K562 (cell line): ENCODE data around the gene CACNA1S. TPM values are rescaled to one million over a fixed set of nuclear protein-coding genes. Genes with fewer than 3 reads are reported as not detected.

ENCODE experiments used
- ATAC-seq: fragments of 200-7000 bp; cut with Tn5 transposase; 3 replicates; pipeline ENCODE4 v1.9.1; 2020; ENCODE audit warnings: moderate library complexity
- BruUV-seq: library from RNA; stranded (reverse); fragments of 400-500 nt; replicated peaks from 2 replicates; lab custom pipeline; 2021; lab: Mats Ljungman, UMichigan
- CTCF ChIA-PET: fragments of 300-600 bp; formaldehyde crosslinking; extraction: SDS; loops from one replicate; lab custom pipeline; 2021; ENCODE audit warnings: low intra/inter-chr PET ratio; lab: Yijun Ruan, JAX
- POLR2A ChIA-PET: fragments of 300-600, 350-650 bp; sonication (Branson Sonifier 250); formaldehyde crosslinking; extraction: SDS; loops from one replicate; lab custom pipeline; 2021; ENCODE audit warnings: antibody characterized with exemption, inconsistent platforms; lab: Yijun Ruan, JAX
- DNase-seq, 4 experiments: peaks; one replicate each; pipeline versions ENCODE4 v3.0.0 to v3.0.0-alpha.2; 2011 to 2018; ENCODE audit warnings: low spot score in 3 of 4, mixed read lengths in 3 of 4; ENCODE audit errors: extremely low read depth in 1 of 4
- FAIRE-seq: peaks from 2 replicates; lab custom pipeline; 2011; peaks lifted over from hg19 to GRCh38; lab: Jason Lieb, UNC
- H2AFZ ChIP-seq: 2 replicates; pipeline ENCODE4 v1.6.0; 2011; ENCODE audit warnings: low read depth, low read length, control low read depth, inconsistent platforms
- H3K27ac ChIP-seq: fragments of 200-600 bp; 3 replicates; pipeline ENCODE4 v1.8.0; 2011; ENCODE audit warnings: low read depth, mild to moderate bottlenecking, control low read depth, inconsistent platforms, low read length, moderate library complexity, mixed read lengths; ENCODE audit errors: extremely low read depth
- H3K27me3 ChIP-seq, 2 experiments: fragments of 300-600 bp in 1 of 2; 2 replicates in 1 of 2; 3 replicates in 1 of 2; pipeline versions ENCODE4 v1.6.0 to v1.8.0; 2011; ENCODE audit warnings: inconsistent platforms in 2 of 2, low read length in 2 of 2, mild to moderate bottlenecking in 1 of 2, mixed read lengths in 1 of 2, moderate library complexity in 1 of 2; ENCODE audit not compliant: control insufficient read depth in 2 of 2, insufficient read depth in 2 of 2
- H3K36me3 ChIP-seq: fragments of 300-600 bp; 3 replicates; pipeline ENCODE4 v1.8.0; 2011; ENCODE audit warnings: mild to moderate bottlenecking, low read length, inconsistent platforms; ENCODE audit not compliant: control insufficient read depth, insufficient read depth
- H3K4me1 ChIP-seq, 2 experiments: fragments of 200-600 bp in 1 of 2; replicated peaks in 1 of 2; 2 replicates in 1 of 2; 3 replicates in 1 of 2; pipeline versions ENCODE4 v1.5.1 to v1.8.0; 2011; ENCODE audit warnings: inconsistent platforms in 2 of 2, low read length in 2 of 2, mild to moderate bottlenecking in 1 of 2, mixed read lengths in 1 of 2, moderate library complexity in 1 of 2; ENCODE audit not compliant: control insufficient read depth in 2 of 2, insufficient read depth in 2 of 2
- H3K4me2 ChIP-seq: 2 replicates; pipeline ENCODE4 v1.6.1; 2011; ENCODE audit warnings: low read length, control low read depth, inconsistent platforms, mixed read lengths; ENCODE audit not compliant: insufficient read depth
- H3K4me3 ChIP-seq: fragments of 200-600 bp; sonication (generic), shearing (Covaris generic); 2 replicates; pipeline ENCODE4 v1.5.1; 2016; ENCODE audit warnings: control low read depth, inconsistent platforms
- H3K79me2 ChIP-seq: fragments of 200-600 bp; 3 replicates; pipeline ENCODE4 v1.8.0; 2011; ENCODE audit warnings: low read length, inconsistent platforms; ENCODE audit not compliant: control insufficient read depth, insufficient read depth
- H3K9ac ChIP-seq, 2 experiments: 2 replicates each; pipeline versions ENCODE4 v1.6.0 to v1.6.1; 2011; ENCODE audit warnings: low read depth in 2 of 2, low read length in 2 of 2, control low read depth in 1 of 2, inconsistent platforms in 1 of 2, mild to moderate bottlenecking in 1 of 2, mixed read lengths in 1 of 2; ENCODE audit not compliant: insufficient read depth in 1 of 2
- H3K9me1 ChIP-seq: one replicate; pipeline ENCODE4 v1.6.0; 2011; ENCODE audit warnings: inconsistent platforms, mild to moderate bottlenecking, low read length, moderate library complexity; ENCODE audit not compliant: control insufficient read depth, insufficient read depth
- H3K9me3 ChIP-seq: replicated peaks from 2 replicates; pipeline ENCODE4 v1.5.1; 2011; ENCODE audit warnings: low read depth, low read length, inconsistent platforms; ENCODE audit not compliant: control insufficient read depth, insufficient read depth
- H4K20me1 ChIP-seq: replicated peaks from 2 replicates; pipeline ENCODE4 v1.6.1; 2011; ENCODE audit warnings: low read length, inconsistent platforms, mixed read lengths; ENCODE audit not compliant: control insufficient read depth, insufficient read depth
- ATF3 ChIP-seq, 2 experiments: fragments of 450-650 bp in 1 of 2; sonication (generic) in 1 of 2; formaldehyde crosslinking in 1 of 2; IDR thresholded peaks in 1 of 2; conservative IDR thresholded peaks in 1 of 2; 2 replicates each; pipeline versions ENCODE4 v1.6.1 to v1.8.1; 2016 to 2023; ENCODE audit warnings: mild to moderate bottlenecking in 2 of 2, moderate library complexity in 2 of 2, inconsistent platforms in 1 of 2, missing genetic modification reagents in 1 of 2
- CBX3 ChIP-seq, 2 experiments: IDR thresholded peaks; 1 replicate in 1 of 2; 2 replicates in 1 of 2; pipeline ENCODE4 v1.6.1; 2012; ENCODE audit warnings: inconsistent platforms in 2 of 2, low read length in 2 of 2, borderline replicate concordance in 1 of 2, control low read depth in 1 of 2
- ID3 ChIP-seq, 2 experiments: fragments of 250-450 bp in 1 of 2; fragments of 450-650 bp in 1 of 2; sonication (Bioruptor Pico) in 1 of 2; IDR thresholded peaks; 2 replicates each; pipeline versions ENCODE4 v1.6.1 to v1.8.0; 2016 to 2021; ENCODE audit warnings: mild to moderate bottlenecking in 2 of 2, moderate library complexity in 2 of 2, missing compliant biosample characterization in 1 of 2, missing genetic modification characterization in 1 of 2
- PHB ChIP-seq: fragments of 250-450 bp; sonication (Bioruptor Pico); IDR thresholded peaks from 2 replicates; pipeline ENCODE4 v1.5.0; 2021
- TAF9B ChIP-seq: fragments of 450-650 bp; IDR thresholded peaks from 2 replicates; pipeline ENCODE4 v1.6.1; 2018; ENCODE audit warnings: mild to moderate bottlenecking; ENCODE audit not compliant: partially characterized antibody
- TRIM28 ChIP-seq: fragments of 450-650 bp; IDR thresholded peaks from 2 replicates; pipeline ENCODE4 v1.6.1; 2017
- ZBTB43 ChIP-seq: sonication (generic); formaldehyde crosslinking; IDR thresholded peaks from 2 replicates; pipeline ENCODE4 v1.8.0; 2023; ENCODE audit warnings: mild to moderate bottlenecking, missing genetic modification reagents
- ZNF253 ChIP-seq: fragments of 250-450 bp; sonication (Bioruptor Pico); conservative IDR thresholded peaks from 2 replicates; pipeline ENCODE4 v1.6.1; 2021; ENCODE audit warnings: mild to moderate bottlenecking
- ZNF76 ChIP-seq: fragments of 250-450 bp; sonication (Bioruptor Pico); IDR thresholded peaks from 2 replicates; pipeline ENCODE4 v1.4.0; 2020; ENCODE audit warnings: mild to moderate bottlenecking, moderate library complexity, borderline replicate concordance
- WGBS: fragments of 100-300 bp; shearing (Covaris generic); methylation state at CpG from one replicate; pipeline ENCODE4 v1.1.6; 2016; ENCODE audit warnings: low coverage, mixed read lengths; ENCODE audit not compliant: insufficient coverage; ENCODE audit errors: missing lambda C conversion rate; 5-methylcytosine and 5-hydroxymethylcytosine counted together
- in situ Hi-C: fragments of 300-500 bp; cut with MboI; formaldehyde crosslinking; loops from 4 replicates; pipeline ENCODE4 v1.15.0; 2018; ENCODE audit warnings: inconsistent platforms, mixed read lengths
- intact Hi-C: fragments of 100-400 bp; cut with micrococcal nuclease; formaldehyde crosslinking; loops from 2 replicates; pipeline ENCODE4 v1.14.2; 2022
- polyA plus RNA-seq, 8 experiments: library from polyadenylated mRNA; depleted of rRNA in 4 of 8; stranded (reverse) in 5 of 8; unstranded in 3 of 8; fragments of >200 nt; fragmentation: Nextera tagmentation in 2 of 8; fragmentation: Illumina TruSeq in 1 of 8; extraction: Ambion mirVana in 2 of 8; extraction: Trizol in 1 of 8; gene quantifications; 2 replicates each; pipeline versions ENCODE4 v1.2.1 to v1.2.3, GENCODE V29; 2011 to 2014; ENCODE audit warnings: inconsistent platforms in 1 of 8, missing spikeins in 1 of 8
- total RNA-seq, 7 experiments: library from RNA; depleted of rRNA in 6 of 7; stranded (reverse); fragments of >200 nt in 6 of 7; fragmentation: Illumina TruSeq in 2 of 7; extraction: Trizol in 2 of 7; gene quantifications; 2 replicates each; pipeline versions ENCODE4 v1.2.1 to v1.2.3, GENCODE V29; 2011 to 2021; ENCODE audit warnings: low replicate concordance in 1 of 7
- TF ChIP-seq, protein P1 (sequence below): IDR thresholded peaks from 3 replicates; pipeline ENCODE4 v1.6.1; 2011; ENCODE audit warnings: borderline replicate concordance, mild to moderate bottlenecking, moderate library complexity; ENCODE audit not compliant: insufficient read length; ENCODE audit errors: extremely low read depth
- TF ChIP-seq, protein P2 (sequence below), 2 experiments: fragments of 450-650 bp; IDR thresholded peaks; 2 replicates each; pipeline ENCODE4 v1.6.1; 2018; ENCODE audit warnings: mild to moderate bottlenecking in 2 of 2, low read depth in 1 of 2; ENCODE audit not compliant: partially characterized antibody in 2 of 2

The CACNA1S gene
- total and polyA plus RNA-seq, 9 of the 15 experiments (the other 6 are each of a cell fraction or from before 2014, with no cell fraction given), result not detected

DNA sequence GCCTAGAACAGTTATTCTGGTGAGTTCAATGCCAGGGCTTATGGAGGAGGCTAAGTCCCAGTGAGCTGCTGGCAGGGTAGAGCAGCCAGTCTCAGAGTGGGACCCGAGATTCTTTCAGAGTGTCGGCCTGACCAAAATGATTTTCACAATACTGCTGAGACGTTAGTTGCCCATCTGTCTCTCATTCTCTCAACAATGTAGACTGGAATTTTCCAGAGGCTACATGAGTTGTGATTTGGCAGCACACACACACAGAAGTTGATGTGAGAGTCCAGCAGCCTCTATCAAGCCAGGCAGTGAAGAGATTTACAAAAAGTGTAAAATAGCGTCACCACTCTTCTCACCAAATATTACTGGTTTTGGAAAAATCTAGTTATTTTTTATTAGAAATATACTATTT, 21.7 kb downstream of the CACNA1S start:
- no peaks in the 10 kb centered on the region for H3K79me2 ChIP-seq
- H4K20me1 ChIP-seq, result peaks cover 6% of the 10 kb centered on the region
- H3K9ac ChIP-seq, result no peak overlapping the region
- FAIRE-seq, result no peak
- H2AFZ ChIP-seq, result no peak overlapping the region
- ChIA-PET CTCF (no interaction called here), POLR2A (no interaction called here)
- H3K4me1 ChIP-seq, result no peaks in the 10 kb centered on the region
- no peaks in the 10 kb centered on the region for H3K9me1 ChIP-seq
- no peak for DNase-seq
- H3K27ac ChIP-seq, result no peak overlapping the region
- no TSS peak for BruUV-seq
- no peaks in the 10 kb centered on the region for H3K9me3 ChIP-seq
- WGBS, result 4% methylated on average over 4 of the region's 4 CpGs
- peaks cover 53 to 75% of the 10 kb centered on the region in 2 experiments for H3K27me3 ChIP-seq
- no peak overlapping the region for H3K4me3 ChIP-seq
- no peaks in the 10 kb centered on the region for H3K36me3 ChIP-seq
- no peak for ATAC-seq
- in situ Hi-C loops (no loop called here), intact Hi-C loops (no loop called here)
- no peak overlapping the region for H3K4me2 ChIP-seq
- no peak for TF ChIP-seq PHB
- TF ChIP-seq, protein P1, sequence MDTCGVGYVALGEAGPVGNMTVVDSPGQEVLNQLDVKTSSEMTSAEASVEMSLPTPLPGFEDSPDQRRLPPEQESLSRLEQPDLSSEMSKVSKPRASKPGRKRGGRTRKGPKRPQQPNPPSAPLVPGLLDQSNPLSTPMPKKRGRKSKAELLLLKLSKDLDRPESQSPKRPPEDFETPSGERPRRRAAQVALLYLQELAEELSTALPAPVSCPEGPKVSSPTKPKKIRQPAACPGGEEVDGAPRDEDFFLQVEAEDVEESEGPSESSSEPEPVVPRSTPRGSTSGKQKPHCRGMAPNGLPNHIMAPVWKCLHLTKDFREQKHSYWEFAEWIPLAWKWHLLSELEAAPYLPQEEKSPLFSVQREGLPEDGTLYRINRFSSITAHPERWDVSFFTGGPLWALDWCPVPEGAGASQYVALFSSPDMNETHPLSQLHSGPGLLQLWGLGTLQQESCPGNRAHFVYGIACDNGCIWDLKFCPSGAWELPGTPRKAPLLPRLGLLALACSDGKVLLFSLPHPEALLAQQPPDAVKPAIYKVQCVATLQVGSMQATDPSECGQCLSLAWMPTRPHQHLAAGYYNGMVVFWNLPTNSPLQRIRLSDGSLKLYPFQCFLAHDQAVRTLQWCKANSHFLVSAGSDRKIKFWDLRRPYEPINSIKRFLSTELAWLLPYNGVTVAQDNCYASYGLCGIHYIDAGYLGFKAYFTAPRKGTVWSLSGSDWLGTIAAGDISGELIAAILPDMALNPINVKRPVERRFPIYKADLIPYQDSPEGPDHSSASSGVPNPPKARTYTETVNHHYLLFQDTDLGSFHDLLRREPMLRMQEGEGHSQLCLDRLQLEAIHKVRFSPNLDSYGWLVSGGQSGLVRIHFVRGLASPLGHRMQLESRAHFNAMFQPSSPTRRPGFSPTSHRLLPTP, result no peak
- TF ChIP-seq TAF9B, result no peak
- TF ChIP-seq ATF3 (IDR thresholded peaks at IDR 0.05), result no peak
- TF ChIP-seq ATF3 (CRISPR knock-in tag; conservative IDR thresholded peaks at IDR 0.05), result no peak
- no peak for TF ChIP-seq ZNF253 (CRISPR knock-in tag)
- TF ChIP-seq TRIM28, result no peak
- TF ChIP-seq, protein P2, sequence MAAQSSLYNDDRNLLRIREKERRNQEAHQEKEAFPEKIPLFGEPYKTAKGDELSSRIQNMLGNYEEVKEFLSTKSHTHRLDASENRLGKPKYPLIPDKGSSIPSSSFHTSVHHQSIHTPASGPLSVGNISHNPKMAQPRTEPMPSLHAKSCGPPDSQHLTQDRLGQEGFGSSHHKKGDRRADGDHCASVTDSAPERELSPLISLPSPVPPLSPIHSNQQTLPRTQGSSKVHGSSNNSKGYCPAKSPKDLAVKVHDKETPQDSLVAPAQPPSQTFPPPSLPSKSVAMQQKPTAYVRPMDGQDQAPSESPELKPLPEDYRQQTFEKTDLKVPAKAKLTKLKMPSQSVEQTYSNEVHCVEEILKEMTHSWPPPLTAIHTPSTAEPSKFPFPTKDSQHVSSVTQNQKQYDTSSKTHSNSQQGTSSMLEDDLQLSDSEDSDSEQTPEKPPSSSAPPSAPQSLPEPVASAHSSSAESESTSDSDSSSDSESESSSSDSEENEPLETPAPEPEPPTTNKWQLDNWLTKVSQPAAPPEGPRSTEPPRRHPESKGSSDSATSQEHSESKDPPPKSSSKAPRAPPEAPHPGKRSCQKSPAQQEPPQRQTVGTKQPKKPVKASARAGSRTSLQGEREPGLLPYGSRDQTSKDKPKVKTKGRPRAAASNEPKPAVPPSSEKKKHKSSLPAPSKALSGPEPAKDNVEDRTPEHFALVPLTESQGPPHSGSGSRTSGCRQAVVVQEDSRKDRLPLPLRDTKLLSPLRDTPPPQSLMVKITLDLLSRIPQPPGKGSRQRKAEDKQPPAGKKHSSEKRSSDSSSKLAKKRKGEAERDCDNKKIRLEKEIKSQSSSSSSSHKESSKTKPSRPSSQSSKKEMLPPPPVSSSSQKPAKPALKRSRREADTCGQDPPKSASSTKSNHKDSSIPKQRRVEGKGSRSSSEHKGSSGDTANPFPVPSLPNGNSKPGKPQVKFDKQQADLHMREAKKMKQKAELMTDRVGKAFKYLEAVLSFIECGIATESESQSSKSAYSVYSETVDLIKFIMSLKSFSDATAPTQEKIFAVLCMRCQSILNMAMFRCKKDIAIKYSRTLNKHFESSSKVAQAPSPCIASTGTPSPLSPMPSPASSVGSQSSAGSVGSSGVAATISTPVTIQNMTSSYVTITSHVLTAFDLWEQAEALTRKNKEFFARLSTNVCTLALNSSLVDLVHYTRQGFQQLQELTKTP (IDR thresholded peaks at IDR 0.05; ENCODE audit: low read depth in 1 of 2, partially characterized antibody in 2 of 2), result no peak
- TF ChIP-seq ID3 (CRISPR knock-in tag; IDR thresholded peaks at IDR 0.05), result no peak
- no peak for TF ChIP-seq ID3 (tag; IDR thresholded peaks at IDR 0.05)
- TF ChIP-seq ZNF76 (CRISPR knock-in tag), result no peak
- TF ChIP-seq ZBTB43 (CRISPR knock-in tag), result no peak
- TF ChIP-seq CBX3 (IDR thresholded peaks at IDR 0.05; ENCODE audit: borderline replicate concordance in 1 of 2, low read length in 2 of 2), result no peak
